Measurements from ENCODE around the gene PTPRS. TPM values are rescaled to one million over a fixed set of nuclear protein-coding genes. Genes with fewer than 3 reads are reported as not detected.

The PTPRS gene
- total and polyA plus RNA-seq, 2 of the 13 experiments (the other 11 are each of a cell fraction or from before 2014, with no cell fraction given): 32.7 to 43.9 TPM

- Histone ChIP-seq H3K36me3 (replicated peaks in 1 of 2; ENCODE audit: control insufficient read depth in 1 of 2, insufficient read depth in 2 of 2, low read length in 2 of 2) (no peaks in the 10 kb centered on the region), H3K4me2 (ENCODE audit: low read depth, low read length) (no peak overlapping the region), H3K9me3 (ENCODE audit: low read length) (no peaks in the 10 kb centered on the region), H3K4me3 (replicated peaks in 1 of 3; ENCODE audit: insufficient read depth in 1 of 3, low read depth in 2 of 3, low read length in 3 of 3) (no peak overlapping the region), H2AFZ (ENCODE audit: low read length) (no peak overlapping the region), H3K9ac (ENCODE audit: insufficient read depth, low read depth, low read length) (no peak overlapping the region), H3K27ac (ENCODE audit: extremely low read length, insufficient read depth, low read length) (no peak overlapping the region), H3K4me1 (ENCODE audit: insufficient read depth, low read length) (no peaks in the 10 kb centered on the region), H4K20me1 (ENCODE audit: insufficient read depth, low read length) (no peaks in the 10 kb centered on the region), H3K27me3 (ENCODE audit: control insufficient read depth in 1 of 2, insufficient read depth in 2 of 2, low read length in 2 of 2) (no peaks in the 10 kb centered on the region), H3K79me2 (ENCODE audit: insufficient read depth, low read length) (no peaks in the 10 kb centered on the region)
- POLR2A ChIA-PET: no interaction called here
- 62% methylated on average over 5 of the region's 5 CpGs for WGBS (ENCODE audit: low lambda C conversion rate)
- TF ChIP-seq RORA (CRISPR knock-in tag; IDR thresholded peaks at IDR 0.05): no peak
- TF ChIP-seq ADNP (CRISPR knock-in tag; IDR thresholded peaks at IDR 0.05): no peak
- TF ChIP-seq ESRRA (CRISPR knock-in tag; IDR thresholded peaks at IDR 0.05; ENCODE audit: low read depth): no peak
- TF ChIP-seq RERE (CRISPR knock-in tag; IDR thresholded peaks at IDR 0.05; ENCODE audit: low read depth): no peak
- TF ChIP-seq ZSCAN5A (CRISPR knock-in tag; IDR thresholded peaks at IDR 0.05; ENCODE audit: borderline replicate concordance): no peak
- no peak for TF ChIP-seq TRIM22 (IDR thresholded peaks at IDR 0.05)
- no peak for TF ChIP-seq ZNF691 (CRISPR knock-in tag; IDR thresholded peaks at IDR 0.05; ENCODE audit: borderline replicate concordance, low read depth)
- TF ChIP-seq ELF4 (CRISPR knock-in tag; IDR thresholded peaks at IDR 0.05; ENCODE audit: borderline replicate concordance): no peak
- TF ChIP-seq TSC22D2 (CRISPR knock-in tag; IDR thresholded peaks at IDR 0.05; ENCODE audit: borderline replicate concordance): no peak
- no peak for TF ChIP-seq USF2 (IDR thresholded peaks at IDR 0.05; ENCODE audit: low read depth, low read length)
- no peak for TF ChIP-seq USF2 (CRISPR knock-in tag; IDR thresholded peaks at IDR 0.05; ENCODE audit: borderline replicate concordance)
- TF ChIP-seq DPF2 (CRISPR knock-in tag; IDR thresholded peaks at IDR 0.05; ENCODE audit: borderline replicate concordance, low read depth): no peak
- TF ChIP-seq HDAC1 (CRISPR knock-in tag; IDR thresholded peaks at IDR 0.05): no peak
- TF ChIP-seq RFXANK (CRISPR knock-in tag; IDR thresholded peaks at IDR 0.05): no peak
- in situ Hi-C loops (cut with HindIII; ENCODE audit: extremely low pct_ligation_motif_present, low pct_unique_long_range_greater_than_20kb): no loop called here
- ATAC-seq (no peak), FAIRE-seq (no peak), DNase-seq (ENCODE audit: low spot score) (no peak)
- no TSS peak for BruUV-seq (replicated peaks)
- CTCF ChIA-PET (ENCODE audit: low intra/inter-chr PET ratio, low total read pairs): no interaction called here
- intact Hi-C loops (cut with micrococcal nuclease; ENCODE audit: unreplicated experiment): no loop called here
These were observed 28.7 kb upstream of the PTPRS start for GRCh38 chr19:5369304-5369703.

All from HepG2 (cell line).